Colonic mucosa (tissue), 4 donors: ENCODE results near the gene CUL2. TPM values are rescaled to one million over a fixed set of nuclear protein-coding genes. Genes with fewer than 3 reads are reported as not detected.

ENCODE experiments used
- DNase-seq: peaks from one replicate; pipeline ENCODE4 v3.0.0-alpha.2; 2020
- H3K27ac ChIP-seq: fragments of 200-600 bp; one replicate; pipeline ENCODE4 v1.8.0; 2021
- H3K27me3 ChIP-seq: fragments of 200-600 bp; one replicate; pipeline ENCODE4 v1.8.0; 2021
- H3K36me3 ChIP-seq: fragments of 200-600 bp; one replicate; pipeline ENCODE4 v1.8.0; 2021
- H3K4me1 ChIP-seq: fragments of 200-600 bp; one replicate; pipeline ENCODE4 v1.8.0; 2021; ENCODE audit warnings: mild to moderate bottlenecking
- H3K4me3 ChIP-seq: fragments of 200-600 bp; one replicate; pipeline ENCODE4 v1.8.0; 2021
- H3K9ac ChIP-seq, 2 donors: one replicate each; pipeline ENCODE4 v1.7.0; 2013; ENCODE audit warnings: control low read depth in 2 of 2, low read depth in 2 of 2, low read length in 2 of 2
- H3K9me3 ChIP-seq: fragments of 200-600 bp; one replicate; pipeline ENCODE4 v1.8.0; 2021
- CTCF ChIP-seq: fragments of 200-600 bp; IDR thresholded peaks from one replicate; pipeline ENCODE4 v1.8.0; 2022; ENCODE audit warnings: antibody characterized with exemption, mild to moderate bottlenecking
- intact Hi-C: fragments of 100-400 bp; cut with DNase I; formaldehyde crosslinking; loops from one replicate; pipeline ENCODE4 v1.14.1; 2022
- total RNA-seq, 2 donors: library from RNA; stranded (reverse); fragmentation: NEBNext Ultra II Directional in 1 of 2; extraction: Animal tissue kit (Norgen Biotek cat#: 25700) in 1 of 2; gene quantifications; one replicate each; pipeline ENCODE4 v1.2.1, GENCODE V29; 2021
- donor health status: healthy.
- donor health status: DM: no; HTN: no; CAD: no.
- donor health status: DM: no; HTN: no; CAD: no.

Gene CUL2
- total RNA-seq: 10 to 100 TPM; 26.3 to 27.4 TPM

- peak within 1 kb of the TSS; percentile 89 for H3K4me3 ChIP-seq
- peaks cover 8% of the 10 kb centered on the region for H3K4me1 ChIP-seq
- TF ChIP-seq CTCF: no peak
- peak within 1 kb of the TSS; percentile 81 to 89 for H3K9ac ChIP-seq
- no peaks in the 10 kb centered on the region for H3K36me3 ChIP-seq
- intact Hi-C loops: no loop called here
- peak within 1 kb of the TSS; percentile 95 for H3K27ac ChIP-seq
- no peaks in the 10 kb centered on the region for H3K27me3 ChIP-seq
- H3K9me3 ChIP-seq: no peaks in the 10 kb centered on the region
- DNase-seq: peak; percentile 95
Measured at GRCh38 chr10:35090162-35090954, at the start of gene CUL2. Gene CUL2 (minus strand): TSS chr10:35090341. CDS start chr10:35071317, 19,024 bp downstream.

- no peak overlapping the region for H3K27ac ChIP-seq
- H3K36me3 ChIP-seq: no peaks in the 10 kb centered on the region
- DNase-seq: no peak
- no peak overlapping the region for H3K9ac ChIP-seq
- TF ChIP-seq CTCF: no peak
- no peaks in the 10 kb centered on the region for H3K9me3 ChIP-seq
- H3K4me1 ChIP-seq: no peaks in the 10 kb centered on the region
- intact Hi-C loops: no loop called here
- no peak overlapping the region for H3K4me3 ChIP-seq
- no peaks in the 10 kb centered on the region for H3K27me3 ChIP-seq
Measured at GRCh38 chr10:35136263-35136815, 46.2 kb upstream of the CUL2 start.

- no peaks in the 10 kb centered on the region for H3K9me3 ChIP-seq
- peaks cover 2% of the 10 kb centered on the region for H3K4me1 ChIP-seq
- H3K9ac ChIP-seq: no peak overlapping the region
- H3K27ac ChIP-seq: no peak overlapping the region
- no peaks in the 10 kb centered on the region for H3K36me3 ChIP-seq
- no peaks in the 10 kb centered on the region for H3K27me3 ChIP-seq
- no peak for TF ChIP-seq CTCF
- no peak overlapping the region for H3K4me3 ChIP-seq
- intact Hi-C loops: no loop called here
- no peak for DNase-seq
Measured at GRCh38 chr10:35135861-35136260, 45.7 kb upstream of the CUL2 start.

- Histone ChIP-seq H3K27ac (no peak overlapping the region), H3K4me1 (peaks cover 9% of the 10 kb centered on the region), H3K9me3 (no peaks in the 10 kb centered on the region), H3K4me3 (no peak overlapping the region), H3K27me3 (no peaks in the 10 kb centered on the region), H3K9ac (no peak overlapping the region), H3K36me3 (no peaks in the 10 kb centered on the region)
- no peak for DNase-seq
- intact Hi-C loops: no loop called here
- no peak for TF ChIP-seq CTCF
Measured at GRCh38 chr10:35133586-35133985, 43.4 kb upstream of the CUL2 start.

GRCh38 chr10:35132727-35133126 lies 42.6 kb upstream of the CUL2 start:
- intact Hi-C loops: no loop called here
- DNase-seq: no peak
- H3K9me3 ChIP-seq: no peaks in the 10 kb centered on the region
- H3K27ac ChIP-seq: no peak overlapping the region
- TF ChIP-seq CTCF: no peak
- H3K36me3 ChIP-seq: no peaks in the 10 kb centered on the region
- no peak overlapping the region for H3K9ac ChIP-seq
- H3K4me1 ChIP-seq: peaks cover 10% of the 10 kb centered on the region
- no peak overlapping the region for H3K4me3 ChIP-seq
- no peaks in the 10 kb centered on the region for H3K27me3 ChIP-seq
